Kidney (tissue), 14 donors: ENCODE data around the gene LNX1. TPM values are rescaled to one million over a fixed set of nuclear protein-coding genes. Genes with fewer than 3 reads are reported as not detected.

Experiments used
- DNase-seq, 5 donors: peaks; one replicate each; pipeline ENCODE4 v3.0.0-alpha.2; 2013 to 2020
- FAIRE-seq: peaks from 2 replicates; lab custom pipeline; 2012; peaks lifted over from hg19 to GRCh38; lab: Jason Lieb, UNC
- H3K27ac ChIP-seq, 2 donors: one replicate each; pipeline ENCODE4 v1.7.0; 2013; ENCODE audit warnings: low read depth in 2 of 2, low read length in 2 of 2, inconsistent platforms in 1 of 2
- H3K27me3 ChIP-seq: one replicate; pipeline ENCODE4 v1.7.1; 2013; ENCODE audit warnings: low read length, inconsistent platforms; ENCODE audit not compliant: control insufficient read depth, insufficient read depth
- H3K36me3 ChIP-seq, 3 donors: one replicate each; pipeline versions ENCODE4 v1.7.0 to v1.7.1; 2013; ENCODE audit warnings: low read length in 3 of 3, control low read depth in 1 of 3, inconsistent platforms in 1 of 3; ENCODE audit not compliant: insufficient read depth in 3 of 3, control insufficient read depth in 2 of 3
- H3K4me1 ChIP-seq, 3 donors: one replicate each; pipeline versions ENCODE4 v1.7.0 to v1.7.1; 2013; ENCODE audit warnings: low read length in 3 of 3, inconsistent platforms in 1 of 3, low read depth in 1 of 3; ENCODE audit not compliant: control insufficient read depth in 2 of 3, insufficient read depth in 2 of 3
- H3K4me3 ChIP-seq, 3 donors: one replicate each; pipeline versions ENCODE4 v1.7.0 to v1.8.1; 2013; ENCODE audit warnings: low read length in 3 of 3, control low read depth in 1 of 3, inconsistent platforms in 1 of 3
- H3K9ac ChIP-seq, 3 donors: one replicate each; pipeline versions ENCODE4 v1.7.0 to v1.7.1; 2013; ENCODE audit warnings: low read length in 3 of 3, control low read depth in 1 of 3, inconsistent platforms in 1 of 3
- H3K9me3 ChIP-seq, 3 donors: one replicate each; pipeline versions ENCODE4 v1.7.0 to v1.7.1; 2013; ENCODE audit warnings: low read length in 3 of 3, control low read depth in 1 of 3, inconsistent platforms in 1 of 3; ENCODE audit not compliant: control insufficient read depth in 2 of 3, insufficient read depth in 1 of 3
- intact Hi-C: fragments of 100-400 bp; cut with DNase I; formaldehyde crosslinking; loops from one replicate; pipeline ENCODE4 v1.11.1; 2022
- polyA plus RNA-seq: library from polyadenylated mRNA; stranded (reverse); fragments of 350-450 nt; fragmentation: Illumina TruSeq; extraction: RNeasy Lipid Tissue Mini Kit (QIAGEN cat#74804); gene quantifications from one replicate; pipeline ENCODE4 v1.2.3, GENCODE V29; 2014; ENCODE audit warnings: low read depth, low replicate concordance; ENCODE audit not compliant: insufficient read depth
- total RNA-seq: library from RNA; stranded (reverse); fragmentation: NEBNext Ultra II Directional; extraction: Animal tissue kit (Norgen Biotek cat#: 25700); gene quantifications from one replicate; pipeline ENCODE4 v1.2.1, GENCODE V29; 2021
- TF ChIP-seq, protein P1 (sequence below): IDR thresholded peaks from 3 replicates; pipeline ENCODE4 v1.5.1; 2012; ENCODE audit warnings: mild to moderate bottlenecking, moderate library complexity, borderline replicate concordance; ENCODE audit not compliant: insufficient read depth; ENCODE audit errors: extremely low read depth
- donor health status: control.
- donor health status: control.
- donor health status: control.
- donor health status: control.
- donor health status: control.
- donor health status: DM: yes; HTN: yes; CAD: no.
- donor health status: Normal renal cell carcinoma (clear cell type).

Gene LNX1
- total and polyA plus RNA-seq, 2 donors from 2014 or later, result 10.2 to 25.6 TPM

- Histone ChIP-seq H3K4me1 (peaks cover 0 to 3% (median 2%) of the 10 kb centered on the region in 3 donors), H3K9me3 (no peaks in the 10 kb centered on the region), H3K4me3 (peak overlapping the region in 2 of 3 donors; percentile 25 to 76), H3K27ac (peak overlapping the region in 1 of 2 donors; percentile 45), H3K9ac (peak overlapping the region in 2 of 3 donors; percentile 31 to 77), H3K36me3 (no peaks in the 10 kb centered on the region), H3K27me3 (no peaks in the 10 kb centered on the region)
- FAIRE-seq (no peak), DNase-seq (no peak)
- intact Hi-C loops, result no loop called here
- TF ChIP-seq, protein P1, sequence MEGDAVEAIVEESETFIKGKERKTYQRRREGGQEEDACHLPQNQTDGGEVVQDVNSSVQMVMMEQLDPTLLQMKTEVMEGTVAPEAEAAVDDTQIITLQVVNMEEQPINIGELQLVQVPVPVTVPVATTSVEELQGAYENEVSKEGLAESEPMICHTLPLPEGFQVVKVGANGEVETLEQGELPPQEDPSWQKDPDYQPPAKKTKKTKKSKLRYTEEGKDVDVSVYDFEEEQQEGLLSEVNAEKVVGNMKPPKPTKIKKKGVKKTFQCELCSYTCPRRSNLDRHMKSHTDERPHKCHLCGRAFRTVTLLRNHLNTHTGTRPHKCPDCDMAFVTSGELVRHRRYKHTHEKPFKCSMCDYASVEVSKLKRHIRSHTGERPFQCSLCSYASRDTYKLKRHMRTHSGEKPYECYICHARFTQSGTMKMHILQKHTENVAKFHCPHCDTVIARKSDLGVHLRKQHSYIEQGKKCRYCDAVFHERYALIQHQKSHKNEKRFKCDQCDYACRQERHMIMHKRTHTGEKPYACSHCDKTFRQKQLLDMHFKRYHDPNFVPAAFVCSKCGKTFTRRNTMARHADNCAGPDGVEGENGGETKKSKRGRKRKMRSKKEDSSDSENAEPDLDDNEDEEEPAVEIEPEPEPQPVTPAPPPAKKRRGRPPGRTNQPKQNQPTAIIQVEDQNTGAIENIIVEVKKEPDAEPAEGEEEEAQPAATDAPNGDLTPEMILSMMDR, result no peak
Observed at GRCh38 chr4:53589511-53589910, 1.8 kb downstream of the LNX1 start.

GRCh38 chr4:53587135-53587534 is 4.2 kb downstream of the LNX1 start:
- H3K4me3 ChIP-seq, result no peak overlapping the region
- H3K27ac ChIP-seq, result no peak overlapping the region
- DNase-seq, result peak in 2 of 5 donors; percentile 41 to 60
- intact Hi-C loops, result no loop called here
- H3K36me3 ChIP-seq, result no peaks in the 10 kb centered on the region
- peaks cover 0 to 3% (median 1%) of the 10 kb centered on the region in 3 donors for H3K4me1 ChIP-seq
- TF ChIP-seq, protein P1, result no peak
- no peak for FAIRE-seq
- H3K9me3 ChIP-seq, result no peaks in the 10 kb centered on the region
- no peak overlapping the region for H3K9ac ChIP-seq
- H3K27me3 ChIP-seq, result no peaks in the 10 kb centered on the region

- Histone ChIP-seq H3K27me3 (no peaks in the 10 kb centered on the region), H3K4me1 (peaks cover 0 to 3% (median 0%) of the 10 kb centered on the region in 3 donors), H3K36me3 (no peaks in the 10 kb centered on the region), H3K9me3 (no peaks in the 10 kb centered on the region), H3K27ac (no peak overlapping the region), H3K9ac (no peak overlapping the region), H3K4me3 (no peak overlapping the region)
- no peak for FAIRE-seq
- intact Hi-C loops, result no loop called here
- DNase-seq, result peak in 2 of 5 donors; percentile 12 to 19
- TF ChIP-seq, protein P1, result no peak
Observed at GRCh38 chr4:53586121-53586816, 5.0 kb downstream of the LNX1 start.

DNA sequence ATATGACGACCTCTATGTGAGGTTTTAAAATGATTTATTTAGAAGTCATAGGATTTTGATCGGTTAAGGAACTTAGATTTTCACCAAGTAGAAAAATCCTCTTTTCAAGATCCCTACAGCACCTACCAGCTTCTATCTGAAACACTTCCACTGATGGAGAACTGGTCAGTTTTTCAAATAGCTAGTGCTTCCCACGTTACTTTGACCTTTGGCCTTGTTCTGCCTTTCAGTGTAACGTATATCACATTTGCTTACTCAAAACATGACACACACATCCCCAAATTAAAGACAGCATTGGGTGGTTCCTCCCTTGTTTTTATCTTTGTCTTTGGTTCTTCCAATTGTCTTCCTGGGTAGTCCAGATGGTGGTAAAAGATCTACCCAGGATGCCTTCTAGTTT is 6.6 kb downstream of the LNX1 start:
- TF ChIP-seq, protein P1, result no peak
- Histone ChIP-seq H3K4me1 (peaks cover 0 to 3% (median 0%) of the 10 kb centered on the region in 3 donors), H3K9me3 (no peaks in the 10 kb centered on the region), H3K4me3 (no peak overlapping the region), H3K36me3 (no peaks in the 10 kb centered on the region), H3K9ac (no peak overlapping the region), H3K27ac (no peak overlapping the region), H3K27me3 (no peaks in the 10 kb centered on the region)
- FAIRE-seq, result no peak
- DNase-seq, result no peak
- intact Hi-C loops, result no loop called here
